Panc1 (cell line): ENCODE results near the gene TSHR. TPM values are rescaled to one million over a fixed set of nuclear protein-coding genes. Genes with fewer than 3 reads are reported as not detected.

ENCODE experiments used
- ATAC-seq: fragments of 200-7000 bp; cut with Tn5 transposase; 2 replicates; pipeline ENCODE4 v1.9.1; 2020; ENCODE audit warnings: mild to moderate bottlenecking, moderate library complexity
- BruUV-seq: library from RNA; stranded (reverse); fragments of 400-500 nt; replicated peaks from 2 replicates; lab custom pipeline; 2021; lab: Mats Ljungman, UMichigan
- CTCF ChIA-PET: fragments of 300-600 bp; sonication (Branson Sonifier 250); formaldehyde crosslinking; loops from one replicate; lab custom pipeline; 2022; ENCODE audit warnings: antibody characterized with exemption; lab: Charles Lee
- POLR2A ChIA-PET: fragments of 300-600 bp; sonication (Branson Sonifier 250); formaldehyde crosslinking; loops from one replicate; lab custom pipeline; 2022; ENCODE audit warnings: antibody characterized with exemption; lab: Charles Lee
- DNase-seq: peaks from one replicate; pipeline ENCODE4 v3.0.0-alpha.2; 2010; ENCODE audit warnings: low read depth, low spot score
- H3K27ac ChIP-seq: 2 replicates; pipeline ENCODE4 v1.5.1; 2011; ENCODE audit warnings: mild to moderate bottlenecking, low read length, inconsistent platforms
- H3K27me3 ChIP-seq: fragments of 200-500 bp; sonication (Bioruptor generic); 2 replicates; pipeline ENCODE4 v1.6.0; 2014; ENCODE audit warnings: low read length, inconsistent platforms; ENCODE audit not compliant: control insufficient read depth, insufficient read depth
- H3K36me3 ChIP-seq: fragments of 200-500 bp; sonication (Bioruptor generic); 2 replicates; pipeline ENCODE4 v1.5.1; 2014; ENCODE audit warnings: inconsistent platforms, mild to moderate bottlenecking, low read length, moderate library complexity; ENCODE audit not compliant: control insufficient read depth, insufficient read depth
- H3K4me1 ChIP-seq: 2 replicates; pipeline ENCODE4 v1.5.1; 2011; ENCODE audit warnings: inconsistent platforms, mild to moderate bottlenecking, low read length, moderate library complexity; ENCODE audit not compliant: control insufficient read depth, insufficient read depth
- H3K4me3 ChIP-seq, 2 experiments: 2 replicates each; pipeline ENCODE4 v1.5.1; 2011 to 2012; ENCODE audit warnings: low read depth in 2 of 2, low read length in 2 of 2, mild to moderate bottlenecking in 2 of 2, inconsistent platforms in 1 of 2, moderate library complexity in 1 of 2
- H3K9me3 ChIP-seq: fragments of 200-500 bp; sonication (Bioruptor generic); 2 replicates; pipeline ENCODE4 v1.5.1; 2014; ENCODE audit warnings: low read depth, mild to moderate bottlenecking, inconsistent platforms, low read length, moderate library complexity; ENCODE audit not compliant: control insufficient read depth, insufficient read depth
- POLR2AphosphoS5 ChIP-seq: IDR thresholded peaks from 2 replicates; pipeline ENCODE4 v1.6.1; 2012; ENCODE audit warnings: mild to moderate bottlenecking, low read depth, low read length, moderate library complexity
- SIN3A ChIP-seq: IDR thresholded peaks from 2 replicates; pipeline ENCODE4 v1.6.1; 2012; ENCODE audit warnings: low read depth, mild to moderate bottlenecking, low read length, moderate library complexity, borderline replicate concordance; ENCODE audit not compliant: insufficient read depth
- TCF7L2 ChIP-seq: IDR thresholded peaks from 2 replicates; pipeline ENCODE4 v1.6.1; 2011; ENCODE audit warnings: mild to moderate bottlenecking, low read depth, low read length, inconsistent platforms
- in situ Hi-C: cut with HindIII; loops from 2 replicates; pipeline ENCODE4 v1.10.0; 2016; ENCODE audit warnings: low sequenced_read_pairs, low pct_unique_long_range_greater_than_20kb
- intact Hi-C: fragments of 100-400 bp; cut with micrococcal nuclease; formaldehyde crosslinking; loops from one replicate; pipeline ENCODE4 v1.10.0; 2022; ENCODE audit not compliant: unreplicated experiment
- total RNA-seq: library from RNA; stranded (reverse); gene quantifications from one replicate; pipeline ENCODE4 v1.2.1, GENCODE V29; 2021; ENCODE audit not compliant: unreplicated experiment
- TF ChIP-seq, protein P1 (sequence below), 2 experiments: IDR thresholded peaks; 2 replicates each; pipeline ENCODE4 v1.6.1; 2011 to 2012; ENCODE audit warnings: low read depth in 2 of 2, control low read depth in 1 of 2, low read length in 1 of 2, mild to moderate bottlenecking in 1 of 2, moderate library complexity in 1 of 2; ENCODE audit not compliant: insufficient read depth in 1 of 2
- TF ChIP-seq, protein P2 (sequence below): fragments of 450-650 bp; IDR thresholded peaks from 2 replicates; pipeline ENCODE4 v1.5.1; 2017; ENCODE audit warnings: mild to moderate bottlenecking

The TSHR gene
- total RNA-seq, 1 experiment from 2014 or later, result not detected

DNA sequence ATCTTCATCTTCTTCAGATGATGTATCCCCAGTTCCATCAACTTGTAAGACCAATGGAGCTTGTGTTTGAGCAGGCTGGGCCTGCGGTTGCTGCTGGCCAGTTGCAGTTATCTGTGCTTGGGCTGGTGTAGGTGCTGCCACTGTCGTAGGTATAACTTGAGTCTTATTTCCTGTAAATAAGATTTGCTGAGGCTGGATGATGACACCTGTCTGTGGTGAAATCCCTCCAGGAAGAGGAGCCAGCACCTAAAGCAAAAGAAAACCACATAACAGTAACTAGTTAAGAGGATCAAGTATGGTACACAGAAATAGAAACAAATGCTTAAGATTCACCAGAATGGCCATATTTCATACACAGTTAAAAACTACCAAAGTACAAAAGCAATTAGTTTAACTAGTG is 237.2 kb downstream of the TSHR start:
- BruUV-seq, result no TSS peak
- CTCF ChIA-PET, result no interaction called here
- in situ Hi-C loops, result no loop called here

DNA sequence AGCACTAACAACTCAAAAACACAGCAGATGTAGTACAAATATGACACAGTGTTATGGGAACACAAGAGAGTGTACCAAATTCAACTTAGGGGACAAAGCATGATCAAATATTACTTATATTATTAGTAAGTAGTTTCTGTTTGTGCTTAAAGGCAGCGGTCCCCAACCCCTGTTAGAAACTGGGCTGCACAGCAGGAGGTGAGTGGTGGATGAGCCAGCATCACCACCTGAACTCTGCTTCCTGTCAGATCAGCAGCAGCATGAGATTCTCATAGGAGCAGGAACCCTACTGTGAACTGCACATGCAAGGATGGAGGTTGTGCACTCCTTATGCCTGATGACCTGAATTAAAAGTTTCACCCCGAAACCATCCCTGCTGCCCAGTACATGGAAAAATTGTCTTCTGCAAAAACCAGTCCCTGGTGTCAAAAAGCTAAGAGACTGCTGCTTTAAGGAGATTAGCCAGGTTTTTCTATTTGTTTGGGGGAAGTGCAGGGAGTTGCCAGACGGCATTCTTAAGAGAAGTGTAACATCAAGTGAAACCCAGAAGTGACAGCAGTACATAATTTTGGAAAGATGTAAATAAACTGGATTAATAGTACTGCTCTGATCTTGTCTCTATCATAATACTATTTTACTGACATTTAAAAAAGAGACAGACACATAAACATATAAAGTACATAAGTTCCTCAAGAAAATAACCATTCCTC is 238.7 kb downstream of the TSHR start:
- ATAC-seq (no peak), DNase-seq (no peak)
- TF ChIP-seq, protein P1, sequence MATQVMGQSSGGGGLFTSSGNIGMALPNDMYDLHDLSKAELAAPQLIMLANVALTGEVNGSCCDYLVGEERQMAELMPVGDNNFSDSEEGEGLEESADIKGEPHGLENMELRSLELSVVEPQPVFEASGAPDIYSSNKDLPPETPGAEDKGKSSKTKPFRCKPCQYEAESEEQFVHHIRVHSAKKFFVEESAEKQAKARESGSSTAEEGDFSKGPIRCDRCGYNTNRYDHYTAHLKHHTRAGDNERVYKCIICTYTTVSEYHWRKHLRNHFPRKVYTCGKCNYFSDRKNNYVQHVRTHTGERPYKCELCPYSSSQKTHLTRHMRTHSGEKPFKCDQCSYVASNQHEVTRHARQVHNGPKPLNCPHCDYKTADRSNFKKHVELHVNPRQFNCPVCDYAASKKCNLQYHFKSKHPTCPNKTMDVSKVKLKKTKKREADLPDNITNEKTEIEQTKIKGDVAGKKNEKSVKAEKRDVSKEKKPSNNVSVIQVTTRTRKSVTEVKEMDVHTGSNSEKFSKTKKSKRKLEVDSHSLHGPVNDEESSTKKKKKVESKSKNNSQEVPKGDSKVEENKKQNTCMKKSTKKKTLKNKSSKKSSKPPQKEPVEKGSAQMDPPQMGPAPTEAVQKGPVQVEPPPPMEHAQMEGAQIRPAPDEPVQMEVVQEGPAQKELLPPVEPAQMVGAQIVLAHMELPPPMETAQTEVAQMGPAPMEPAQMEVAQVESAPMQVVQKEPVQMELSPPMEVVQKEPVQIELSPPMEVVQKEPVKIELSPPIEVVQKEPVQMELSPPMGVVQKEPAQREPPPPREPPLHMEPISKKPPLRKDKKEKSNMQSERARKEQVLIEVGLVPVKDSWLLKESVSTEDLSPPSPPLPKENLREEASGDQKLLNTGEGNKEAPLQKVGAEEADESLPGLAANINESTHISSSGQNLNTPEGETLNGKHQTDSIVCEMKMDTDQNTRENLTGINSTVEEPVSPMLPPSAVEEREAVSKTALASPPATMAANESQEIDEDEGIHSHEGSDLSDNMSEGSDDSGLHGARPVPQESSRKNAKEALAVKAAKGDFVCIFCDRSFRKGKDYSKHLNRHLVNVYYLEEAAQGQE (IDR thresholded peaks at IDR 0.05; ENCODE audit: insufficient read depth in 1 of 2, low read depth in 2 of 2, low read length in 1 of 2), result no peak
- TF ChIP-seq TCF7L2 (no peak), SIN3A (no peak), POLR2AphosphoS5 (no peak)
- TF ChIP-seq, protein P2, sequence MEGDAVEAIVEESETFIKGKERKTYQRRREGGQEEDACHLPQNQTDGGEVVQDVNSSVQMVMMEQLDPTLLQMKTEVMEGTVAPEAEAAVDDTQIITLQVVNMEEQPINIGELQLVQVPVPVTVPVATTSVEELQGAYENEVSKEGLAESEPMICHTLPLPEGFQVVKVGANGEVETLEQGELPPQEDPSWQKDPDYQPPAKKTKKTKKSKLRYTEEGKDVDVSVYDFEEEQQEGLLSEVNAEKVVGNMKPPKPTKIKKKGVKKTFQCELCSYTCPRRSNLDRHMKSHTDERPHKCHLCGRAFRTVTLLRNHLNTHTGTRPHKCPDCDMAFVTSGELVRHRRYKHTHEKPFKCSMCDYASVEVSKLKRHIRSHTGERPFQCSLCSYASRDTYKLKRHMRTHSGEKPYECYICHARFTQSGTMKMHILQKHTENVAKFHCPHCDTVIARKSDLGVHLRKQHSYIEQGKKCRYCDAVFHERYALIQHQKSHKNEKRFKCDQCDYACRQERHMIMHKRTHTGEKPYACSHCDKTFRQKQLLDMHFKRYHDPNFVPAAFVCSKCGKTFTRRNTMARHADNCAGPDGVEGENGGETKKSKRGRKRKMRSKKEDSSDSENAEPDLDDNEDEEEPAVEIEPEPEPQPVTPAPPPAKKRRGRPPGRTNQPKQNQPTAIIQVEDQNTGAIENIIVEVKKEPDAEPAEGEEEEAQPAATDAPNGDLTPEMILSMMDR, result no peak
- H3K4me1 ChIP-seq, result no peaks in the 10 kb centered on the region
- ChIA-PET CTCF (no interaction called here), POLR2A (no interaction called here)
- H3K27me3 ChIP-seq, result no peaks in the 10 kb centered on the region
- no peaks in the 10 kb centered on the region for H3K9me3 ChIP-seq
- in situ Hi-C loops (no loop called here), intact Hi-C loops (no loop called here)
- BruUV-seq, result no TSS peak
- peaks cover 15% of the 10 kb centered on the region for H3K36me3 ChIP-seq
- H3K4me3 ChIP-seq, result no peak overlapping the region
- no peak overlapping the region for H3K27ac ChIP-seq

More for the DNA sequence above, 237.2 kb downstream of the TSHR start:
- H3K4me1 ChIP-seq, result no peaks in the 10 kb centered on the region
- DNase-seq (no peak), ATAC-seq (no peak)
- H3K36me3 ChIP-seq, result peaks cover 15% of the 10 kb centered on the region
- intact Hi-C loops, result no loop called here
- H3K9me3 ChIP-seq, result no peaks in the 10 kb centered on the region
- no peak overlapping the region for H3K4me3 ChIP-seq
- no peak for TF ChIP-seq POLR2AphosphoS5
- TF ChIP-seq, protein P1 (IDR thresholded peaks at IDR 0.05; ENCODE audit: insufficient read depth in 1 of 2, low read depth in 2 of 2, low read length in 1 of 2), result no peak
- TF ChIP-seq TCF7L2, result no peak
- no peak for TF ChIP-seq SIN3A
- TF ChIP-seq, protein P2, result no peak
- H3K27ac ChIP-seq, result no peak overlapping the region
- H3K27me3 ChIP-seq, result no peaks in the 10 kb centered on the region
- POLR2A ChIA-PET, result no interaction called here
